Stimulated activated naive CD8-positive, alpha-beta T cell treated with anti-CD3 and anti-CD28 coated beads, Interleukin-15, amount 100 ng/mL, for 72 hours (primary cell): ENCODE results near the gene PCBP2.
"Not testable (repeated sequence)": the region's sequence is repeated elsewhere in the genome, so short reads cannot be mapped to it uniquely, and the experiment has no call there.

Experiments used
- ATAC-seq: fragments of 150-1000 bp; cut with Tn5 transposase; 2 replicates; pipeline ENCODE4 v1.10.0; 2021; ENCODE audit warnings: mild to moderate bottlenecking, moderate library complexity
- DNase-seq, 2 donors: peaks; one replicate each; pipeline ENCODE4 v3.0.0; 2021 to 2022
- H3K27ac Mint-ChIP-seq, 2 donors: one replicate each; pipeline ENCODE4 v1.8.0; 2022; ENCODE audit warnings: mild to moderate bottlenecking in 2 of 2, mixed read lengths in 2 of 2, moderate library complexity in 2 of 2
- H3K27me3 Mint-ChIP-seq: one replicate; pipeline ENCODE4 v1.8.0; 2022; ENCODE audit warnings: mixed read lengths
- H3K4me1 Mint-ChIP-seq: one replicate; pipeline ENCODE4 v1.8.0; 2022; ENCODE audit warnings: mild to moderate bottlenecking, mixed read lengths
- H3K4me3 Mint-ChIP-seq, 2 donors: one replicate each; pipeline ENCODE4 v1.8.0; 2022; ENCODE audit warnings: mild to moderate bottlenecking in 2 of 2, mixed read lengths in 2 of 2, moderate library complexity in 1 of 2
- H3K9me3 Mint-ChIP-seq, 2 donors: one replicate each; pipeline ENCODE4 v1.8.0; 2022; ENCODE audit warnings: mixed read lengths in 2 of 2

Gene PCBP2

GRCh38 chr12:53479331-53479730 is 27.4 kb downstream of the PCBP2 start:
- Mint-ChIP-seq H3K4me1 (peaks cover 36% of the 10 kb centered on the region), H3K27ac (no peak overlapping the region), H3K27me3 (no peaks in the 10 kb centered on the region), H3K9me3 (no peaks in the 10 kb centered on the region), H3K4me3 (no peak overlapping the region)
- DNase-seq (no peak), ATAC-seq (no peak)

GRCh38 chr12:53480491-53481442 is 28.9 kb downstream of the PCBP2 start:
- Mint-ChIP-seq H3K4me1 (peaks cover 35% of the 10 kb centered on the region), H3K9me3 (no peaks in the 10 kb centered on the region), H3K4me3 (no peak overlapping the region), H3K27ac (peak overlapping the region; percentile 6 to 52), H3K27me3 (no peaks in the 10 kb centered on the region)
- DNase-seq = no peak
- no peak for ATAC-seq

GRCh38 chr12:53481458-53481857 is 29.6 kb downstream of the PCBP2 start:
- not testable (repeated sequence) for ATAC-seq, H3K9me3 Mint-ChIP-seq, DNase-seq, H3K27me3 Mint-ChIP-seq, H3K4me3 Mint-ChIP-seq
- Mint-ChIP-seq H3K4me1 (peaks cover 37% of the 10 kb centered on the region), H3K27ac (peak overlapping the region in 1 of 2 donors; percentile 52)

GRCh38 chr12:53481939-53482586 is 30.2 kb downstream of the PCBP2 start:
- Mint-ChIP-seq H3K9me3 (no peaks in the 10 kb centered on the region), H3K27ac (peak overlapping the region in 1 of 2 donors; percentile 92), H3K4me1 (peaks cover 35% of the 10 kb centered on the region), H3K4me3 (peak overlapping the region in 1 of 2 donors; percentile 7), H3K27me3 (no peaks in the 10 kb centered on the region)
- ATAC-seq (peak; percentile 53), DNase-seq (no peak)

- H3K27ac Mint-ChIP-seq = no peak overlapping the region
- H3K4me1 Mint-ChIP-seq = peaks cover 39% of the 10 kb centered on the region
- no peak overlapping the region for H3K4me3 Mint-ChIP-seq
- H3K27me3 Mint-ChIP-seq = no peaks in the 10 kb centered on the region
- DNase-seq (no peak), ATAC-seq (no peak)
- no peaks in the 10 kb centered on the region for H3K9me3 Mint-ChIP-seq
These were observed 30.8 kb downstream of the PCBP2 start for GRCh38 chr12:53482626-53483168.

- ATAC-seq (peak; percentile 8), DNase-seq (no peak)
- H3K4me1 Mint-ChIP-seq = peaks cover 45% of the 10 kb centered on the region
- no peak overlapping the region for H3K4me3 Mint-ChIP-seq
- H3K9me3 Mint-ChIP-seq = no peaks in the 10 kb centered on the region
- no peaks in the 10 kb centered on the region for H3K27me3 Mint-ChIP-seq
- H3K27ac Mint-ChIP-seq = no peak overlapping the region
These were observed 31.5 kb downstream of the PCBP2 start for GRCh38 chr12:53483225-53483978.

- peak; percentile 26 for ATAC-seq
- Mint-ChIP-seq H3K9me3 (no peaks in the 10 kb centered on the region), H3K4me1 (peaks cover 41% of the 10 kb centered on the region), H3K27ac (no peak overlapping the region), H3K27me3 (no peaks in the 10 kb centered on the region), H3K4me3 (no peak overlapping the region)
- DNase-seq = no peak
These were observed 32.1 kb downstream of the PCBP2 start for GRCh38 chr12:53483979-53484377.

GRCh38 chr12:53484686-53485575 is 33.0 kb downstream of the PCBP2 start:
- H3K9me3 Mint-ChIP-seq = no peaks in the 10 kb centered on the region
- ATAC-seq (no peak), DNase-seq (no peak)
- H3K4me1 Mint-ChIP-seq = peaks cover 38% of the 10 kb centered on the region
- peak overlapping the region in 1 of 2 donors; percentile 78 for H3K27ac Mint-ChIP-seq
- H3K27me3 Mint-ChIP-seq = no peaks in the 10 kb centered on the region
- H3K4me3 Mint-ChIP-seq = no peak overlapping the region

- DNase-seq (no peak), ATAC-seq (no peak)
- Mint-ChIP-seq H3K9me3 (no peaks in the 10 kb centered on the region), H3K4me1 (peaks cover 38% of the 10 kb centered on the region), H3K27me3 (no peaks in the 10 kb centered on the region), H3K4me3 (no peak overlapping the region), H3K27ac (peak overlapping the region in 1 of 2 donors; percentile 19)
These were observed 34.2 kb downstream of the PCBP2 start for GRCh38 chr12:53485955-53486735.

GRCh38 chr12:53486736-53487487 is 35.0 kb downstream of the PCBP2 start:
- Mint-ChIP-seq H3K27ac (peak overlapping the region in 1 of 2 donors; percentile 16), H3K4me1 (peaks cover 36% of the 10 kb centered on the region), H3K4me3 (no peak overlapping the region), H3K9me3 (no peaks in the 10 kb centered on the region), H3K27me3 (no peaks in the 10 kb centered on the region)
- ATAC-seq (no peak), DNase-seq (no peak)

- DNase-seq (no peak), ATAC-seq (no peak)
- no peak overlapping the region for H3K4me3 Mint-ChIP-seq
- H3K27ac Mint-ChIP-seq = no peak overlapping the region
- no peaks in the 10 kb centered on the region for H3K9me3 Mint-ChIP-seq
- peaks cover 55% of the 10 kb centered on the region for H3K4me1 Mint-ChIP-seq
- H3K27me3 Mint-ChIP-seq = no peaks in the 10 kb centered on the region
These were observed 37.5 kb downstream of the PCBP2 start for GRCh38 chr12:53489242-53489864.

GRCh38 chr12:53492188-53492587 is 40.3 kb downstream of the PCBP2 start:
- Mint-ChIP-seq H3K4me1 (peaks cover 37% of the 10 kb centered on the region), H3K27ac (peak overlapping the region in 1 of 2 donors; percentile 15), H3K4me3 (peak overlapping the region; percentile 86 to 98), H3K27me3 (no peaks in the 10 kb centered on the region), H3K9me3 (no peaks in the 10 kb centered on the region)
- DNase-seq (no peak), ATAC-seq (no peak)
